A549 (cell line): ENCODE results near the gene CS. TPM values are rescaled to one million over a fixed set of nuclear protein-coding genes. Genes with fewer than 3 reads are reported as not detected.
"Not testable (repeated sequence)": the region's sequence is repeated elsewhere in the genome, so short reads cannot be mapped to it uniquely, and the experiment has no call there.

Experiments
- ATAC-seq, 2 experiments: fragments of 200-7000 bp in 1 of 2; fragments of >200 bp in 1 of 2; cut with Nextera tagmentation in 1 of 2; cut with Tn5 transposase in 1 of 2; 3 replicates each; pipeline versions ENCODE4 v1.8.0 to v1.9.1; 2018 to 2020; ENCODE audit warnings: mild to moderate bottlenecking in 1 of 2, moderate library complexity in 1 of 2
- CTCF ChIA-PET: fragments of 300-600 bp; sonication (Branson Sonifier 250); formaldehyde crosslinking; extraction: SDS; loops from one replicate; lab custom pipeline; 2021; ENCODE audit warnings: antibody characterized with exemption, inconsistent platforms; lab: Yijun Ruan, JAX
- POLR2A ChIA-PET: fragments of 350-600 bp; formaldehyde crosslinking; extraction: SDS; loops from one replicate; lab custom pipeline; 2021; ENCODE audit warnings: antibody characterized with exemption, inconsistent platforms; lab: Yijun Ruan, JAX
- DNase-seq, 2 experiments: peaks; one replicate each; pipeline versions ENCODE4 v3.0.0 to v3.0.0-alpha.2; 2011 to 2016; ENCODE audit warnings: low read depth in 1 of 2, low spot score in 1 of 2
- FAIRE-seq: peaks from 2 replicates; lab custom pipeline; 2011; peaks lifted over from hg19 to GRCh38; lab: Jason Lieb, UNC
- H3K27ac ChIP-seq, 2 experiments: fragments of >200 bp; sonication (Bioruptor Twin); formaldehyde crosslinking; 3 replicates each; pipeline ENCODE4 v1.5.1; 2016 to 2017
- H3K4me1 ChIP-seq: fragments of >200 bp; sonication (Bioruptor Twin); formaldehyde crosslinking; 3 replicates; pipeline ENCODE4 v1.6.1; 2016
- H3K4me2 ChIP-seq: fragments of >200 bp; sonication (Bioruptor Twin); formaldehyde crosslinking; 3 replicates; pipeline ENCODE4 v1.6.1; 2016
- H3K4me3 ChIP-seq: fragments of >200 bp; sonication (Bioruptor Twin); formaldehyde crosslinking; 3 replicates; pipeline ENCODE4 v1.5.1; 2016
- H3K9me3 ChIP-seq: fragments of >200 bp; sonication (Bioruptor Twin); formaldehyde crosslinking; 3 replicates; pipeline ENCODE4 v1.6.1; 2016
- BHLHE40 ChIP-seq: IDR thresholded peaks from 2 replicates; pipeline ENCODE4 v1.6.1; 2012; ENCODE audit warnings: low read depth, low read length, inconsistent platforms
- CEBPB ChIP-seq, 2 experiments: fragments of >200 bp in 1 of 2; sonication (Bioruptor Twin) in 1 of 2; formaldehyde crosslinking in 1 of 2; IDR thresholded peaks; 2 replicates each; pipeline ENCODE4 v1.6.1; 2012 to 2016
- CHD4 ChIP-seq: fragments of 200-600 bp; sonication (generic); IDR thresholded peaks from 2 replicates; pipeline ENCODE4 v1.6.1; 2016; ENCODE audit warnings: antibody characterized with exemption, mild to moderate bottlenecking, borderline replicate concordance
- CTCF ChIP-seq: fragments of >200 bp; sonication (Bioruptor Twin); formaldehyde crosslinking; IDR thresholded peaks from 3 replicates; pipeline ENCODE4 v1.5.1; 2016
- FOSL2 ChIP-seq, 2 experiments: fragments of 450-650 bp in 1 of 2; fragments of >200 bp in 1 of 2; sonication (Bioruptor Twin) in 1 of 2; formaldehyde crosslinking; IDR thresholded peaks; 2 replicates each; pipeline versions ENCODE4 v1.5.0 to v1.6.1; 2016 to 2020; ENCODE audit warnings: mild to moderate bottlenecking in 1 of 2, moderate library complexity in 1 of 2
- NFE2L2 ChIP-seq: fragments of 150-350 bp; conservative IDR thresholded peaks from 2 replicates; pipeline ENCODE4 v1.6.1; 2014; ENCODE audit warnings: low read length
- NR3C1 ChIP-seq: fragments of >200 bp; sonication (Bioruptor Twin); formaldehyde crosslinking; IDR thresholded peaks from 3 replicates; pipeline ENCODE4 v1.6.1; 2017
- PHF8 ChIP-seq: fragments of 200-600 bp; sonication (generic); IDR thresholded peaks from 2 replicates; pipeline ENCODE4 v1.6.1; 2016; ENCODE audit warnings: low read depth, mild to moderate bottlenecking, antibody characterized with exemption, moderate library complexity, borderline replicate concordance
- RAD21 ChIP-seq, 2 experiments: fragments of >200 bp in 1 of 2; sonication (Bioruptor Twin) in 1 of 2; formaldehyde crosslinking in 1 of 2; IDR thresholded peaks in 1 of 2; conservative IDR thresholded peaks in 1 of 2; 2 replicates in 1 of 2; 3 replicates in 1 of 2; pipeline ENCODE4 v1.6.1; 2012 to 2018; ENCODE audit warnings: inconsistent platforms in 1 of 2
- TP53 ChIP-seq: fragments of 250-450 bp; sonication (Bioruptor Pico); IDR thresholded peaks from 2 replicates; pipeline ENCODE4 v1.5.0; 2021; ENCODE audit warnings: mild to moderate bottlenecking, moderate library complexity
- WGBS: methylation state at CpG from one replicate; pipeline ENCODE4 v1.1.6; 2017; ENCODE audit errors: missing lambda C conversion rate; 5-methylcytosine and 5-hydroxymethylcytosine counted together
- polyA plus RNA-seq, 4 experiments: library from polyadenylated mRNA; depleted of rRNA in 3 of 4; stranded (reverse); fragments of >200 nt; fragmentation: RNase III in 1 of 4; extraction: RNeasy Plus Mini Kit Qiagen cat#74134 plus additional on column Dnase treatment in 1 of 4; gene quantifications; 2 replicates in 3 of 4; 3 replicates in 1 of 4; pipeline ENCODE4 v1.2.3, GENCODE V29; 2011 to 2017
- TF ChIP-seq, protein P1 (sequence below): IDR thresholded peaks from 2 replicates; pipeline ENCODE4 v1.6.1; 2012; ENCODE audit warnings: low read depth, borderline replicate concordance
- TF ChIP-seq, protein P2 (sequence below): fragments of 150-350 bp; IDR thresholded peaks from 2 replicates; pipeline ENCODE4 v1.6.1; 2014; ENCODE audit warnings: low read depth, mild to moderate bottlenecking, low read length

Gene CS
- polyA plus RNA-seq, 2 of the 4 experiments (the other 2 are of a cell fraction): 146 to 223 TPM

DNA sequence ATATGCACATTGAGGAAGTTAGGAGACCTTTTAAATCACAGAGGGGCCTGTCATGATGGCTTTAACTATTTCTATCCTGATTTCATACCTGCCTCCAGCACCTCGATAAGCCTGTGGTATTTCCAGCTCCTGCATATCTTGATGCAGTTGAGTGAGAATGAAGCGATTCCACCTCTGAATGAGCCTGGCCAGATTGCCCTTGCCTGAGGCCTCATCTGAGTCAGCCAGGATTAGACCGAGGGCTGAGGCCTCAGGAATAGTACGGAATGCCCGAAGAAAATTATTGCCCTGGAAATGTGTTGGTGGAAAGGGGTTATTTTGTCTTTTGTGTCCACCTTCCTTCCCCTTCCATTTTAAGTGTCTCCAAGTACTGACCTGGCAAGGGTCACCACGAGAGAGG, 24.1 kb upstream of the CS start:
- ChIA-PET CTCF (interaction anchor here (0.5 to 1.0 kb wide), 2 partner anchors 21 to 547 kb away, joined by 3 to 5 read pairs; no protein-coding TSS in a partner anchor), POLR2A (interaction anchor here (0.8 kb wide), 1 partner anchor 8 kb away, joined by 3 read pairs; no protein-coding TSS in a partner anchor)
- H3K4me1 ChIP-seq: no peaks in the 10 kb centered on the region
- WGBS: 81% methylated on average over 6 of the region's 6 CpGs
- DNase-seq (no peak), FAIRE-seq (no peak), ATAC-seq (no peak)
- H3K9me3 ChIP-seq: no peaks in the 10 kb centered on the region
- TF ChIP-seq, protein P1, sequence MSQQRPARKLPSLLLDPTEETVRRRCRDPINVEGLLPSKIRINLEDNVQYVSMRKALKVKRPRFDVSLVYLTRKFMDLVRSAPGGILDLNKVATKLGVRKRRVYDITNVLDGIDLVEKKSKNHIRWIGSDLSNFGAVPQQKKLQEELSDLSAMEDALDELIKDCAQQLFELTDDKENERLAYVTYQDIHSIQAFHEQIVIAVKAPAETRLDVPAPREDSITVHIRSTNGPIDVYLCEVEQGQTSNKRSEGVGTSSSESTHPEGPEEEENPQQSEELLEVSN: no peak
- no peak for TF ChIP-seq NFE2L2
- TF ChIP-seq CHD4: no peak
- no peak for TF ChIP-seq FOSL2 (IDR thresholded peaks at IDR 0.05)
- no peak for TF ChIP-seq FOSL2 (CRISPR knock-in tag; IDR thresholded peaks at IDR 0.05)
- no peak for TF ChIP-seq CTCF
- TF ChIP-seq RAD21 (conservative IDR thresholded peaks at IDR 0.05 in 1 of 2, IDR thresholded peaks at IDR 0.05 in 1 of 2): no peak
- TF ChIP-seq NR3C1: no peak
- H3K27ac ChIP-seq: no peak overlapping the region
- no peak overlapping the region for H3K4me3 ChIP-seq
- H3K4me2 ChIP-seq: no peak overlapping the region

GRCh38 chr12:56321610-56322009, 21.5 kb upstream of the CS start:
- TF ChIP-seq CEBPB (IDR thresholded peaks at IDR 0.05): peak; percentile 72 to 89; a peak in 3 of 4 replicates
- CTCF ChIA-PET: interaction anchor here (1.3 to 2.4 kb wide), 2 partner anchors 12 to 143 kb away, joined by 3 to 6 read pairs; partner anchors contain the start of gene PAN2
- H3K4me2 ChIP-seq, H3K4me3 ChIP-seq, ATAC-seq, FAIRE-seq, H3K4me1 ChIP-seq, DNase-seq, POLR2A ChIA-PET, H3K9me3 ChIP-seq, H3K27ac ChIP-seq: not testable (repeated sequence)
- 86% methylated on average over 8 of the region's 8 CpGs for WGBS

- Histone ChIP-seq H3K27ac (no peak overlapping the region), H3K4me2 (no peak overlapping the region), H3K4me1 (0 out of 3 replicates have a peak, but pooled peaks cover 3% of the 10 kb centered on the region), H3K9me3 (no peaks in the 10 kb centered on the region), H3K4me3 (no peak overlapping the region)
- TF ChIP-seq, protein P2, sequence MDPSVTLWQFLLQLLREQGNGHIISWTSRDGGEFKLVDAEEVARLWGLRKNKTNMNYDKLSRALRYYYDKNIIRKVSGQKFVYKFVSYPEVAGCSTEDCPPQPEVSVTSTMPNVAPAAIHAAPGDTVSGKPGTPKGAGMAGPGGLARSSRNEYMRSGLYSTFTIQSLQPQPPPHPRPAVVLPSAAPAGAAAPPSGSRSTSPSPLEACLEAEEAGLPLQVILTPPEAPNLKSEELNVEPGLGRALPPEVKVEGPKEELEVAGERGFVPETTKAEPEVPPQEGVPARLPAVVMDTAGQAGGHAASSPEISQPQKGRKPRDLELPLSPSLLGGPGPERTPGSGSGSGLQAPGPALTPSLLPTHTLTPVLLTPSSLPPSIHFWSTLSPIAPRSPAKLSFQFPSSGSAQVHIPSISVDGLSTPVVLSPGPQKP: no peak
- DNase-seq: no peak
- ATAC-seq: no peak
- FAIRE-seq: no peak
- ChIA-PET CTCF (interaction anchor here (1.3 to 2.4 kb wide), 2 partner anchors 13 to 143 kb away, joined by 3 to 6 read pairs; partner anchors contain the start of gene PAN2), POLR2A (interaction anchor here (1.2 kb wide), 1 partner anchor 13 kb away, joined by 3 read pairs; the partner anchor contains the start of gene PAN2)
- WGBS: 93% methylated on average over 2 of the region's 2 CpGs
Observed at GRCh38 chr12:56321027-56321426, 20.9 kb upstream of the CS start.

DNA sequence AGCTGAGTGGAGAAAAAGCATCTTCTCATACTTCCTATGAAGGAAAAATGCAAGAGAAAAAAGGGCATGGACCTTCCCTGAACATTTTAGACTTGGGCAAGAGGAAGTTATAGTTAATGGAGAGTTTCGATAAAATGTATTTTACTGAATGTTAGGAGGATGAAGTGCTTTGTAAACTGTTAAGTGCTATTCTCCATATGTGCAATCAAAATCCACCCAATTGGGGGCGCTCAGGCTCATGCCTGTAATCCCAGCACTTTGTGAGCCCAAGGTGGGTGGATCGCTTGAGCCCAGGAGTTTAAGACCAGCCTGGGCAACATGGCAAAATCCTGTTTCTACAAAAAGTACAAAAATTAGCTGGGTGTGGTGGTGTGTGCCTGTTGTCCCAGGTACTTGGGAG, 17.5 kb upstream of the CS start:
- H3K4me2 ChIP-seq: no peak overlapping the region
- H3K27ac ChIP-seq: no peak overlapping the region
- ATAC-seq: no peak
- H3K4me1 ChIP-seq: peaks cover 11% of the 10 kb centered on the region
- H3K4me3 ChIP-seq: no peak overlapping the region
- no peak for FAIRE-seq
- ChIA-PET POLR2A (no interaction called here), CTCF (interaction anchor here (1.1 to 2.5 kb wide), 4 partner anchors 10 to 146 kb away, joined by 3 to 7 read pairs (median 6); partner anchors contain the start of genes ANKRD52 and PAN2)
- H3K9me3 ChIP-seq: no peaks in the 10 kb centered on the region
- DNase-seq: no peak
- WGBS: 81% methylated on average over 3 of the region's 3 CpGs
- no peak for TF ChIP-seq BHLHE40
- TF ChIP-seq PHF8: no peak
- TF ChIP-seq RAD21 (conservative IDR thresholded peaks at IDR 0.05 in 1 of 2, IDR thresholded peaks at IDR 0.05 in 1 of 2): 0 out of 5 replicates have a peak, but pooled peaks of 1 of the 2 experiments have one; percentile 16
- no peak for TF ChIP-seq TP53 (CRISPR knock-in tag)
